Uterus (tissue), 4 donors: Measurements from ENCODE around the gene DRC7. TPM values are rescaled to one million over a fixed set of nuclear protein-coding genes. Genes with fewer than 3 reads are reported as not detected.

ENCODE experiments used
- DNase-seq, 2 donors: peaks; one replicate each; pipeline ENCODE4 v3.0.0-alpha.2; 2019 to 2020
- H3K27ac ChIP-seq, 2 donors: fragments of 200-600 bp; sonication (generic); 1 replicate in 1 of 2; 2 replicates in 1 of 2; pipeline ENCODE4 v1.5.1; 2016 to 2018
- H3K27me3 ChIP-seq, 2 donors: fragments of 200-600 bp; sonication (generic); one replicate each; pipeline ENCODE4 v1.5.1; 2018 to 2019; ENCODE audit warnings: control low read depth in 1 of 2
- H3K36me3 ChIP-seq, 2 donors: fragments of 200-600 bp; sonication (generic); one replicate each; pipeline ENCODE4 v1.5.1; 2019; ENCODE audit warnings: control low read depth in 1 of 2
- H3K4me1 ChIP-seq, 2 donors: fragments of 200-600 bp; sonication (generic); one replicate each; pipeline ENCODE4 v1.5.1; 2018 to 2019; ENCODE audit warnings: control low read depth in 1 of 2
- H3K4me3 ChIP-seq, 2 donors: fragments of 200-600 bp; sonication (generic); 1 replicate in 1 of 2; 2 replicates in 1 of 2; pipeline ENCODE4 v1.5.1; 2018 to 2019; ENCODE audit warnings: mild to moderate bottlenecking in 1 of 2
- H3K9me3 ChIP-seq, 2 donors: fragments of 200-600 bp; sonication (generic); one replicate each; pipeline ENCODE4 v1.5.1; 2019; ENCODE audit warnings: control low read depth in 1 of 2
- CTCF ChIP-seq, 4 experiments: fragments of 200-600 bp in 2 of 4; fragments of 450-650 bp in 2 of 4; sonication (generic) in 2 of 4; IDR thresholded peaks; one replicate each; pipeline ENCODE4 v1.5.1; 2016 to 2019; ENCODE audit warnings: antibody characterized with exemption in 4 of 4, mild to moderate bottlenecking in 2 of 4, moderate library complexity in 1 of 4
- POLR2A ChIP-seq, 2 donors: fragments of 450-650 bp; IDR thresholded peaks; one replicate each; pipeline ENCODE4 v1.6.1; 2016; ENCODE audit warnings: antibody characterized with exemption in 2 of 2, mild to moderate bottlenecking in 1 of 2, moderate library complexity in 1 of 2
- intact Hi-C: fragments of 100-400 bp; cut with DNase I; formaldehyde crosslinking; loops from one replicate; pipeline ENCODE4 v1.15.1; 2023; ENCODE audit warnings: low total_unique reads
- total RNA-seq, 4 donors: library from RNA; depleted of rRNA in 3 of 4; stranded (reverse); fragments of >200 nt in 3 of 4; gene quantifications; one replicate each; pipeline versions ENCODE4 v1.1.0 to v1.2.4, GENCODE V29; 2014 to 2023
- donor health status: DM: yes; HTN: yes; CAD: no.

Gene DRC7
- total RNA-seq, 4 donors from 2014 or later = 0.18 to 5.4 TPM; not detected in 2

GRCh38 chr16:57749101-57749692, 54.6 kb downstream of the DRC7 start:
- TF ChIP-seq CTCF (IDR thresholded peaks at IDR 0.05) = no peak
- no peak for TF ChIP-seq POLR2A (IDR thresholded peaks at IDR 0.05)
- H3K36me3 ChIP-seq = no peaks in the 10 kb centered on the region
- intact Hi-C loops = no loop called here

DNA sequence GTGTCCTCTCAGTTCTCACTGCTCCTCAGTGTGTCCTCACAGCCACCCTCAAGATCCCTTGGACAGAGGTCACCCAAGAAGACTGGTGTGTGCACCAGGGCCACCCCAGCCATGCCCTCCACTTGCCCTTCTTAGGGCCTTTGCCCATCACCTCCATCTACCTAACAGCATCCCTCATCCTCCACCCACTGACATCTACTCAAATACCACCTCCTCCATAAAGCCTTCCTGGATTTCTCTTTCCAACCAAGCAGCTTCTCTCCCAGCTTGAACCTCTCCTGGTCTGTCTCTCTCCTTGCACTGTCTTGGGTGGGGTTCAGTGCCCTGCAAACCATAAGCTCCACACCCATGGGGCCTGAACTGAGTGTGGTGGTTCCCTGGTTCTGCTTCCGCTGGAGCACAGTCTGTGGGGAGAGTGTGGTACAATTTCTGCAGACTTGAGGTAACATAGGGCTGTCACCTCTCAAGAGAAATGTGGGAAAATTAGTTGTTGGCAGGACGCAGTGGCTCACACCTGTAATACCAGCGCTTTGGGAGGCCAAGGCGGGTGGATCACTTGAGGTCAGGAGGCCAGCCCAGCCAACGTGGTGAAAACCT, 55.3 kb downstream of the DRC7 start:
- no peak overlapping the region for H3K4me3 ChIP-seq
- H3K27me3 ChIP-seq = no peaks in the 10 kb centered on the region
- no peaks in the 10 kb centered on the region for H3K9me3 ChIP-seq
- H3K27ac ChIP-seq = no peak overlapping the region
- no peaks in the 10 kb centered on the region for H3K36me3 ChIP-seq
- TF ChIP-seq CTCF (IDR thresholded peaks at IDR 0.05) = no peak
- no peak for TF ChIP-seq POLR2A (IDR thresholded peaks at IDR 0.05)
- no peak for DNase-seq
- H3K4me1 ChIP-seq = no peaks in the 10 kb centered on the region
- intact Hi-C loops = loop anchor here (10.0 kb wide), 1 partner anchor 115 kb away; no protein-coding TSS in a partner anchor

More at GRCh38 chr16:57749101-57749692, 54.6 kb downstream of the DRC7 start:
- H3K27me3 ChIP-seq = no peaks in the 10 kb centered on the region
- no peaks in the 10 kb centered on the region for H3K4me1 ChIP-seq
- no peak for DNase-seq
- no peaks in the 10 kb centered on the region for H3K9me3 ChIP-seq
- no peak overlapping the region for H3K4me3 ChIP-seq
- no peak overlapping the region for H3K27ac ChIP-seq

GRCh38 chr16:57750796-57751538, 56.4 kb downstream of the DRC7 start:
- H3K4me1 ChIP-seq = no peaks in the 10 kb centered on the region
- TF ChIP-seq POLR2A (IDR thresholded peaks at IDR 0.05) = no peak
- no peak for TF ChIP-seq CTCF (IDR thresholded peaks at IDR 0.05)
- no peak overlapping the region for H3K4me3 ChIP-seq
- no peaks in the 10 kb centered on the region for H3K9me3 ChIP-seq
- no peak for DNase-seq
- intact Hi-C loops = loop anchor here (10.0 kb wide), 1 partner anchor 114 kb away; no protein-coding TSS in a partner anchor
- H3K36me3 ChIP-seq = no peaks in the 10 kb centered on the region
- no peaks in the 10 kb centered on the region for H3K27me3 ChIP-seq
- no peak overlapping the region for H3K27ac ChIP-seq

DNA sequence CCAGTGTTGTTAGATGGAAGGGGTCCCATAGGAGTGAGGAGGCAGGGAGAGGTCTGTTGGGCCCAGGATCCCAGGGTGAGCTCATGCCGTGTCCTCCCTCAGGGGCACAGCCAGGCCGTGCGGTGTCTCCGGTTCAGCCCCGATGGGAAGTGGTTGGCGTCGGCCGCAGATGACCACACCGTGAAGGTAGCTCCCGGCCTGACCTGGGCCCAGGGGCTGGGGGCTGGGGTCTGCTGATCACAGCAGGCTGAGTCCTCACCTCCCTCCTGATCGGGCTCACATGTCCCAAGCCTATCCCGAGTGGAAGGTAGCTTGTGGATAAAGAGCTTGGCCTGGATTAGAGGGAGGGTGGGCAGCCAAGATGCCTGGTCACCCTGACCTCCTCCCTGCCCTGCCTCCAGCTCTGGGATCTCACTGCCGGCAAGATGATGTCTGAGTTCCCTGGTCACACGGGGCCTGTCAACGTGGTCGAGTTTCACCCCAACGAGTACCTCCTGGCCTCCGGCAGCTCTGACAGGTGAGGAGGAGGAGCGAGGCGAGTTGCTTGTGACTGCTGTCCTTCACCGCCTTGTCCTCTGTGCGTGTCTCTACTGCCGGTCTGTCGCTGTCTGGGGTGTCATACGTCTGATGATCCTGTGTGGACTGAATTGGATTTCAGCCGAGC, 57.1 kb downstream of the DRC7 start:
- Histone ChIP-seq H3K4me3 (no peak overlapping the region), H3K4me1 (no peaks in the 10 kb centered on the region), H3K27ac (no peak overlapping the region), H3K9me3 (no peaks in the 10 kb centered on the region), H3K27me3 (no peaks in the 10 kb centered on the region), H3K36me3 (no peaks in the 10 kb centered on the region)
- no peak for DNase-seq
- TF ChIP-seq CTCF (IDR thresholded peaks at IDR 0.05) (no peak), POLR2A (IDR thresholded peaks at IDR 0.05) (no peak)
- intact Hi-C loops = loop anchor here (10.0 kb wide), 1 partner anchor 113 kb away; no protein-coding TSS in a partner anchor
